T-cell (primary cell): Measurements from ENCODE around the gene LIPT2. TPM values are rescaled to one million over a fixed set of nuclear protein-coding genes. Genes with fewer than 3 reads are reported as not detected.

Source experiments
- ATAC-seq, 4 experiments: fragments of 200-7000 bp in 3 of 4; fragments of 150-1000 bp in 1 of 4; cut with Tn5 transposase; replicated peaks in 1 of 4; 1 replicate in 3 of 4; 2 replicates in 1 of 4; pipeline ENCODE4 v1.10.0; 2021; ENCODE audit warnings: moderate library complexity in 3 of 4, mild to moderate bottlenecking in 2 of 4, moderate number of reproducible peaks in 1 of 4
- CTCF ChIA-PET, 2 donors: fragments of 300-600 bp; sonication (Branson Sonifier 250); formaldehyde crosslinking; loops; one replicate each; lab custom pipeline; 2022; ENCODE audit warnings: antibody characterized with exemption in 2 of 2; lab: Charles Lee
- POLR2A ChIA-PET, 2 donors: fragments of 300-600 bp; sonication (Branson Sonifier 250); formaldehyde crosslinking; loops; one replicate each; lab custom pipeline; 2022; ENCODE audit warnings: antibody characterized with exemption in 2 of 2; lab: Charles Lee
- DNase-seq, 35 experiments: peaks; one replicate each; pipeline versions ENCODE4 v3.0.0 to v3.0.0-alpha.2; 2013 to 2023
- H3K27ac ChIP-seq: one replicate; pipeline ENCODE4 v1.5.1; 2013; ENCODE audit warnings: low read length
- H3K27me3 ChIP-seq, 2 experiments: replicated peaks in 1 of 2; 1 replicate in 1 of 2; 2 replicates in 1 of 2; pipeline versions ENCODE4 v1.6.1 to v1.7.0; 2013; ENCODE audit warnings: low read length in 1 of 2, mixed read lengths in 1 of 2; ENCODE audit not compliant: control insufficient read depth in 2 of 2, insufficient read depth in 2 of 2; ENCODE audit errors: extremely low read depth in 1 of 2
- H3K36me3 ChIP-seq, 2 donors: 1 replicate in 1 of 2; 2 replicates in 1 of 2; pipeline versions ENCODE4 v1.6.1 to v1.7.0; 2013; ENCODE audit warnings: low read length in 1 of 2; ENCODE audit not compliant: control insufficient read depth in 2 of 2, insufficient read depth in 1 of 2; ENCODE audit errors: extremely low read depth in 1 of 2
- H3K4me1 ChIP-seq, 2 experiments: 1 replicate in 1 of 2; 2 replicates in 1 of 2; pipeline versions ENCODE4 v1.6.1 to v1.7.0; 2013; ENCODE audit warnings: low read length in 2 of 2, mixed read lengths in 1 of 2; ENCODE audit not compliant: insufficient read depth in 2 of 2, control insufficient read depth in 1 of 2; ENCODE audit errors: extremely low read depth in 1 of 2
- H3K4me3 ChIP-seq, 2 donors: 1 replicate in 1 of 2; 2 replicates in 1 of 2; pipeline versions ENCODE4 v1.5.1 to v1.7.0; 2013; ENCODE audit warnings: mild to moderate bottlenecking in 2 of 2, low read length in 1 of 2, moderate library complexity in 1 of 2; ENCODE audit not compliant: control insufficient read depth in 1 of 2; ENCODE audit errors: extremely low read depth in 1 of 2
- H3K9me3 ChIP-seq: 2 replicates; pipeline ENCODE4 v1.7.0; 2013
- H3K27ac Mint-ChIP-seq, 2 donors: one replicate each; pipeline ENCODE4 v1.8.0; 2020 to 2021; ENCODE audit warnings: mild to moderate bottlenecking in 2 of 2, mixed read lengths in 2 of 2
- H3K27me3 Mint-ChIP-seq, 2 donors: one replicate each; pipeline ENCODE4 v1.8.0; 2021 to 2022; ENCODE audit warnings: mixed read lengths in 2 of 2
- H3K36me3 Mint-ChIP-seq: one replicate; pipeline ENCODE4 v1.8.0; 2021; ENCODE audit warnings: mixed read lengths
- H3K4me1 Mint-ChIP-seq, 3 donors: one replicate each; pipeline ENCODE4 v1.8.0; 2020 to 2022; ENCODE audit warnings: mixed read lengths in 3 of 3, mild to moderate bottlenecking in 1 of 3
- H3K4me3 Mint-ChIP-seq, 3 donors: one replicate each; pipeline ENCODE4 v1.8.0; 2020 to 2022; ENCODE audit warnings: mild to moderate bottlenecking in 3 of 3, mixed read lengths in 3 of 3, moderate library complexity in 3 of 3
- H3K9me3 Mint-ChIP-seq, 3 donors: one replicate each; pipeline ENCODE4 v1.8.0; 2020 to 2022; ENCODE audit warnings: mixed read lengths in 3 of 3
- WGBS: methylation state at CpG from one replicate; pipeline ENCODE4 v1.1.5; 2013; ENCODE audit warnings: missing lambda C conversion rate; ENCODE audit not compliant: insufficient coverage; 5-methylcytosine and 5-hydroxymethylcytosine counted together
- total RNA-seq, 35 experiments: library from RNA in 6 of 35; stranded (reverse) in 6 of 35; fragments of 120-200 nt in 1 of 35; gene quantifications; one replicate each; pipeline versions ENCODE4 v1.2.1 to v1.2.4 and lab custom pipeline; 2013 to 2026

Gene LIPT2
- total RNA-seq, 5 donors from 2014 or later (not counting 1 experiment from before 2014, with no cell fraction given), result 8.9 to 16.1 (median 11.5) TPM

DNA sequence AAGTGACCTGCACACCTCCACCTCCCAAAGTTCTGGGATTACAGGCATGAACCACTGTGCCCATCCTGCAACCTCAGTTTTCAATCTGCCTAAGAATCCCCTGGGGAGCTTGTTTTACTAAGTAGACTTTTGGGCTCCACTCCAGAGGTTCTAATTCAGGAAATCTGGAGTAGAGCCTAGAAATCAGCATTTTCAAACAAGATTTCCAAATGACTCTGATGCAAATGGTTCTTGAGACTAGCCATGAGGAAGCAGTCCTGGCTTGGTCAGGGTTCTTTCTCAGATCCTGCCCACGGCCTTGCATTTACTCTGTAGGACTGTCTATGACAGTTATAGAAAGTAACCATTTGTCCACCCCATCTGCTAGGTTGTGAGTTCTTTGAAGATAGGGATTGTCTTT is 24.6 kb downstream of the LIPT2 start:
- DNase-seq, result no peak
- no peak overlapping the region for H3K4me3 Mint-ChIP-seq
- WGBS, result no CpG with 5 or more reads among the region's 1 CpG
- H3K4me3 ChIP-seq, result no peak overlapping the region
- H3K9me3 ChIP-seq, result no peaks in the 10 kb centered on the region
- peaks cover 0 to 33% of the 10 kb centered on the region in 2 experiments for H3K27me3 ChIP-seq
- no peak for ATAC-seq
- no peak overlapping the region for H3K27ac ChIP-seq
- no peaks in the 10 kb centered on the region for H3K9me3 Mint-ChIP-seq
- CTCF ChIA-PET, result no interaction called here
- no peak overlapping the region for H3K27ac Mint-ChIP-seq
- H3K36me3 Mint-ChIP-seq, result no peaks in the 10 kb centered on the region
- H3K27me3 Mint-ChIP-seq, result peaks cover 42 to 43% of the 10 kb centered on the region in 2 donors
- H3K4me1 Mint-ChIP-seq, result peaks cover 0 to 11% (median 4%) of the 10 kb centered on the region in 3 donors
- H3K4me1 ChIP-seq, result peaks cover 0 to 8% of the 10 kb centered on the region in 2 experiments
- POLR2A ChIA-PET, result no interaction called here
- H3K36me3 ChIP-seq, result no peaks in the 10 kb centered on the region

DNA sequence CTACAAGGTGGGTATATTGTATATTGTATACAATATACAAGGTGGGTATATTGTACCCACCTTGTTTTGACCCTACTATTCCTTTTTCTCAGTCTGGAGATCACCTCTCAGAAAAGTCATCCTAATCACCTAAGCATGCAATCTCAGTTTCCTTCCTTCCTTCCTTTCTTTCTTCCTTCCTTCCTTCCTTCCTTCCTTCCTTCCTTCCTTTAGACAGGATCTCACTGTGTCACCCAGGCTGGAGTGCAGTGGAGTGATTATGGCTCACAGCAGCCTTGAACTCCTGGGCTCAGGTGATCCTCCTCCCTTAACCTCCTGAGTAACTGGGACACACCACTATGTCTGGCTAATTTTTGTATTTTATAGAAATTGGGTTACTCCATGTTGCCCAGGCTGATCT is 25.0 kb downstream of the LIPT2 start:
- H3K27ac Mint-ChIP-seq, result no peak overlapping the region
- CTCF ChIA-PET, result no interaction called here
- ATAC-seq, result no peak
- no peak overlapping the region for H3K27ac ChIP-seq
- H3K9me3 Mint-ChIP-seq, result no peaks in the 10 kb centered on the region
- no peak overlapping the region for H3K4me3 Mint-ChIP-seq
- peaks cover 0 to 8% of the 10 kb centered on the region in 2 experiments for H3K4me1 ChIP-seq
- H3K36me3 ChIP-seq, result no peaks in the 10 kb centered on the region
- H3K36me3 Mint-ChIP-seq, result no peaks in the 10 kb centered on the region
- H3K9me3 ChIP-seq, result no peaks in the 10 kb centered on the region
- peaks cover 0 to 11% (median 4%) of the 10 kb centered on the region in 3 donors for H3K4me1 Mint-ChIP-seq
- DNase-seq, result no peak
- no peak overlapping the region for H3K4me3 ChIP-seq
- H3K27me3 Mint-ChIP-seq, result peaks cover 42 to 43% of the 10 kb centered on the region in 2 donors
- H3K27me3 ChIP-seq, result peaks cover 0 to 32% of the 10 kb centered on the region in 2 experiments
- POLR2A ChIA-PET, result interaction anchor here in 1 of 2 donors (0.5 kb wide), 1 partner anchor 85 kb away, joined by 5 read pairs; no protein-coding TSS in a partner anchor

DNA sequence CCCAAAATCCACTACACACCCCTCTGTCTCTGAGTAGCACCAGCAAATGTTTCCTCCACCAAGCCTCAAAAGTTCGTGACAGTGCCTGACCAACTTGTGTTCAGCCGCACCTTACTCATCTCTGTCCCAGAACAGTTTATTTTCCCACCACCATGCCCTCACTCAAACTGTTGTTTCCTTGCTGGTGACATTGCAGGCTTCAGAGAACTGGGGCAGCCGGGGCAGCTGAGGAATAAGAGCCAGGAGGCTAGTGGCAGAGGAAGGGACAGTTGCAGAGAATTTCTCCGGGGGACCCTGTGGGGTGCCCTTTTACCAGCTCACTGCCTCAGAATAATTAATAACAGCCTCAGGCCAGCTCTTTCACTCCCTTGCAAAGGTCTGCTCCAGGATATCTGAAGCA is 25.5 kb downstream of the LIPT2 start:
- no peak for ATAC-seq
- ChIA-PET CTCF (no interaction called here), POLR2A (interaction anchor here in 1 of 2 donors (0.5 kb wide), 1 partner anchor 85 kb away, joined by 5 read pairs; no protein-coding TSS in a partner anchor)
- H3K9me3 ChIP-seq, result no peaks in the 10 kb centered on the region
- Mint-ChIP-seq H3K27ac (no peak overlapping the region), H3K9me3 (no peaks in the 10 kb centered on the region), H3K4me3 (peak overlapping the region in 1 of 3 donors; percentile 31), H3K27me3 (peaks cover 42 to 43% of the 10 kb centered on the region in 2 donors), H3K36me3 (no peaks in the 10 kb centered on the region), H3K4me1 (peaks cover 0 to 11% (median 4%) of the 10 kb centered on the region in 3 donors)
- H3K27ac ChIP-seq, result no peak overlapping the region
- 43% methylated on average over 1 of the region's 4 CpGs for WGBS
- peaks cover 0 to 31% of the 10 kb centered on the region in 2 experiments for H3K27me3 ChIP-seq
- H3K4me1 ChIP-seq, result peaks cover 0 to 8% of the 10 kb centered on the region in 2 experiments
- H3K36me3 ChIP-seq, result no peaks in the 10 kb centered on the region
- no peak for DNase-seq
- H3K4me3 ChIP-seq, result no peak overlapping the region

GRCh38 chr11:74466916-74467885 is 26.3 kb downstream of the LIPT2 start, which contains the start of gene KCNE3:
TSS of gene KCNE3 (minus strand) at chr11:74467549. CDS start at chr11:74457563, 9,986 bp downstream.
- no peaks in the 10 kb centered on the region for H3K9me3 ChIP-seq
- WGBS, result 18% methylated on average over 37 of the region's 62 CpGs
- peaks cover 0 to 11% (median 4%) of the 10 kb centered on the region in 3 donors for H3K4me1 Mint-ChIP-seq
- H3K36me3 Mint-ChIP-seq, result no peaks in the 10 kb centered on the region
- H3K9me3 Mint-ChIP-seq, result no peaks in the 10 kb centered on the region
- peaks cover 39 to 40% of the 10 kb centered on the region in 2 donors for H3K27me3 Mint-ChIP-seq
- H3K4me1 ChIP-seq, result peaks cover 0 to 8% of the 10 kb centered on the region in 2 experiments
- POLR2A ChIA-PET, result no interaction called here
- peak within 1 kb of the TSS in 1 of 3 donors; percentile 31 for H3K4me3 Mint-ChIP-seq
- H3K27ac ChIP-seq, result no peak within 1 kb of the TSS
- ATAC-seq (no peak), DNase-seq (no peak)
- CTCF ChIA-PET, result interaction anchor here in 1 of 2 donors (0.5 kb wide), 1 partner anchor 672 kb away, joined by 6 read pairs; no protein-coding TSS in a partner anchor
- peaks cover 0 to 31% of the 10 kb centered on the region in 2 experiments for H3K27me3 ChIP-seq
- H3K27ac Mint-ChIP-seq, result peak within 1 kb of the TSS in 1 of 2 donors; percentile 40
- no peaks in the 10 kb centered on the region for H3K36me3 ChIP-seq
- peak within 1 kb of the TSS in 1 of 2 donors; percentile 25 for H3K4me3 ChIP-seq

- Histone ChIP-seq H3K27me3 (peaks cover 0 to 36% of the 10 kb centered on the region in 2 experiments), H3K4me1 (peaks cover 0 to 8% of the 10 kb centered on the region in 2 experiments), H3K9me3 (no peaks in the 10 kb centered on the region), H3K4me3 (no peak overlapping the region), H3K27ac (no peak overlapping the region), H3K36me3 (no peaks in the 10 kb centered on the region)
- no peak overlapping the region for H3K27ac Mint-ChIP-seq
- ChIA-PET POLR2A (no interaction called here), CTCF (no interaction called here)
- DNase-seq (no peak), ATAC-seq (no peak)
- peaks cover 0 to 11% (median 4%) of the 10 kb centered on the region in 3 donors for H3K4me1 Mint-ChIP-seq
- no CpG with 5 or more reads among the region's 2 CpGs for WGBS
- H3K9me3 Mint-ChIP-seq, result no peaks in the 10 kb centered on the region
- no peak overlapping the region for H3K4me3 Mint-ChIP-seq
- H3K27me3 Mint-ChIP-seq, result peaks cover 33 to 37% of the 10 kb centered on the region in 2 donors
- no peaks in the 10 kb centered on the region for H3K36me3 Mint-ChIP-seq
Observed at GRCh38 chr11:74465291-74465708, 28.2 kb downstream of the LIPT2 start.

GRCh38 chr11:74464746-74465145 is 28.8 kb downstream of the LIPT2 start:
- Histone ChIP-seq H3K4me3 (no peak overlapping the region), H3K9me3 (no peaks in the 10 kb centered on the region), H3K27ac (no peak overlapping the region), H3K36me3 (no peaks in the 10 kb centered on the region), H3K27me3 (peaks cover 0 to 34% of the 10 kb centered on the region in 2 experiments), H3K4me1 (peaks cover 0 to 8% of the 10 kb centered on the region in 2 experiments)
- H3K27ac Mint-ChIP-seq, result no peak overlapping the region
- H3K36me3 Mint-ChIP-seq, result no peaks in the 10 kb centered on the region
- CTCF ChIA-PET, result no interaction called here
- DNase-seq (no peak), ATAC-seq (no peak)
- peaks cover 0 to 11% (median 4%) of the 10 kb centered on the region in 3 donors for H3K4me1 Mint-ChIP-seq
- H3K4me3 Mint-ChIP-seq, result no peak overlapping the region
- peaks cover 33 to 37% of the 10 kb centered on the region in 2 donors for H3K27me3 Mint-ChIP-seq
- H3K9me3 Mint-ChIP-seq, result no peaks in the 10 kb centered on the region
- no CpG with 5 or more reads among the region's 1 CpG for WGBS
- POLR2A ChIA-PET, result no interaction called here
